NCI-H128 (cell line): ENCODE data around the gene ELL2.

Experiments used
- DNase-seq: peaks from one replicate; lab custom pipeline; 2025; ENCODE audit not compliant: unreplicated experiment; lab: John Stamatoyannopoulos, UW

Gene ELL2

DNA sequence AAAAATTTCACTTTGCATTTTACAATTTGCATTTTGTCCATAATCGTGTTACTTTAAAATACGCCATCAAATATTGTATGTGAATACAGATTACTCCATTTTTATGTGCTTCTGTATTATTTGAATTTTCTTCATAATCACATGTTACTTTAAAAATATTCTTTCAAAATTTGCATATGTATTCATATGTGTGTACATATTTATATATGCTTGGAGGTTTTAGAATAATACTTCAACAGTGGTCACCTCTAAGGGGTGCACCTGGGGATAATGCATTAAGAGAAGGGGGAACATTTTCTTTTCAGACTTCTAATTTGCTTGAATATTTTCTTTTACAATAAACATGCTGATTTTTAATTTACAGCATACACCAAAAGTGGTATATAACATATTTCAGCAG lies 21.9 kb upstream of the ELL2 start:
- no peak for DNase-seq

GRCh38 chr5:95983080-95983479 lies 21.4 kb upstream of the ELL2 start:
- no peak for DNase-seq

- no peak for DNase-seq
Measured at GRCh38 chr5:95976606-95977005, 15.0 kb upstream of the ELL2 start.

DNA sequence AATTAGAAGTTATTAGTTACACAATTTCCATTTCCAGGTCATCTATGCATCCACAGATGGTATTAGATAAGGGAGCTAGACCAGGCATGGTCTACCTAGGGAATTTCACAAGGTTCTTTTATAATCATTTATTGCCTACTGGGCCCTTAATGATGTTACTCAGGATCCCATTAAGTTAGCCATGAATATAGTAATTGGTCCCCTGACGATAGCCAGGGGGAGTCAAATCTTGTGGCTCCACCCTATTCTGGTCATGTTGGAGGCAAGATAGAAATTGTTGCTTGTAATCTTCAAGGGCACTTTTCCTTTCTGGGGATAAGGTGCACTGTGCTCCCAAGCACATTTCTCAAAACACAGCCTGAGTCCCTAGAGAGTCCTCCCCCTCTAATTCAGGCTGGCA lies 14.1 kb upstream of the ELL2 start:
- no peak for DNase-seq

- no peak for DNase-seq
Measured at GRCh38 chr5:95973793-95974325, 12.2 kb upstream of the ELL2 start.

GRCh38 chr5:95972196-95972595 lies 10.5 kb upstream of the ELL2 start:
- no peak for DNase-seq

DNA sequence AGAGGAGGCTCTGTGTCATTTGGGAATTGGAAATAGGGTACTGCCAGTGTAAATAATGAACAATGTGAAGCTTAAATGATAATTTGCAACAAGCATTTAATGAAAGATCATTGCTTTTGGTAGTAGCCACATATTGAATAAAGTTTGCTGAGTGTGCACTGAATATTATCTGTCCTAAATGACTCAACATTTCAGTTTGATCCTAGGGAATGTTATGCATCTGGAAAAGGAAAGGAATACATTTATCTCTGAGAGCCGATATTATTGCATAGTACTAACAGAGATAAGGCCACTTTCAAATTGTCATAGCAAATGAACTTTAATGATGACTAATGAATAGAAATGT lies 8.7 kb upstream of the ELL2 start:
- no peak for DNase-seq

DNA sequence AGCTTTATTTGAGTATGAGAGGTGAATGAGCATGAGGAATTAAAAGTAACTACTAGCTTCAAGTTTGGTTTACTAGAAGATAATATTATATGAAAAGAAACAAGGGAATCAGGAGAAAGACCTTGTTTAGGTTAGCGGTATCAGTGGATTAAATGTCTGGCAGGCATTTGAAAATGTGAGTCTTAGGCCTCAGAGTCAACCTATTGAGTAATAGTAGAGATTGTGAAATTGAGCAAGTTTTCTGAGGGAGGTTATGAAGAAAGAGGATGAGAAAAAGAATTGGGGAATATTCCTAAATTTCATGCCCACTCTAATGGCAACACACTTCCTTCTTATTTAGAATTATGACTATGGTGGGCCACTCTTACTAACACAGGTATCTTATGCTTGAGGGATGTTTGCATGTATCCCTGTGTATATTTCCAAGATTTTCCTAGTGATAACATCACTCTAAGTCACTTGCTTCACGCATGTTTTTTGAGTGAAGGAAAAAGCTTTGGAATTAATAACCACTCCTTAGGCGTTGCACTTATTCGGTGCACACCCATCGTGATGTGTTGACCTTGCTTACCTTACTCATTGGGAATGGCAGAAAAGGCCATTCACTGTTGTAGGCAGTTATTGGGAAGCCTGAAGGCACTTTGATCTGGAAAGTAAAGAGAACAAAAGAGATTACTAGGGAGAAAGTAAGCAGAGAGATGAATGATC lies 8.2 kb upstream of the ELL2 start:
- DNase-seq, result no peak

DNA sequence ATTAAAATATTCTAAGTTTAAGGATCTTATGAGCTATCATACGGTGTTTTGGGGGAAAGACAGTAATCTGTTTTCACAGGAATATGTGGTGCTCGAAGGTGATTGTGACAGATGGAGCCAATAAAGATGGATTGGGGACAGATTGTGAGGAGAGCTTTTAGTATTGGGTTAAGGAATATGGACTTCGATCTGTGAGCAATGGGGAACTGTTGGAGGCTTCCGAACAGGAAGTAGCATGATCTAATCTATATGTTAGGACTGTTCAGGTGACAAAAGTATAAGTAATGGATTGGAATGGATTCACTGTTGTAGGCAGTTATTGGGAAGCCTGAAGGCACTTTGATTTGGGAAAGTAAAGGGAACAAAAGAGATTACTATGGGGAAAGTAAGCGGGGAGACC lies 7.4 kb upstream of the ELL2 start:
- DNase-seq, result no peak

DNA sequence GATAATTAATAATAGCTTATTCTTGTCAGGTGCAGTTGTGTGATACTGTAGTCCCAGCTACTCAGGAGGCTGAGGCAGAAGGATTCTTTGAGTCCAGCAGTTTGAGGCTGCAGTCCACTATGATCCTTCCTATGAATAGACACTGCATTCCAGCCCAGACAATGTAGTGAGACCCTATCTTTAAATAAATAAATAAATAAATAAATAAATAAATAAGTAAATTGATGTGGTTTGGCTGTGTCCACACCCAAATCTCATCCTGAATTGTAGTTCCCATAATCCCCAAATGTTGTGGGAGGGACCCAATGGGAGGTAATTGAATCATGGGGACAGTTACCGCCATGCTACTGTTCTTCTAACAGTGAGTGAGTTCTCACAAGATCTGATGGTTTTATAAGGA lies 5.6 kb upstream of the ELL2 start:
- DNase-seq, result no peak

DNA sequence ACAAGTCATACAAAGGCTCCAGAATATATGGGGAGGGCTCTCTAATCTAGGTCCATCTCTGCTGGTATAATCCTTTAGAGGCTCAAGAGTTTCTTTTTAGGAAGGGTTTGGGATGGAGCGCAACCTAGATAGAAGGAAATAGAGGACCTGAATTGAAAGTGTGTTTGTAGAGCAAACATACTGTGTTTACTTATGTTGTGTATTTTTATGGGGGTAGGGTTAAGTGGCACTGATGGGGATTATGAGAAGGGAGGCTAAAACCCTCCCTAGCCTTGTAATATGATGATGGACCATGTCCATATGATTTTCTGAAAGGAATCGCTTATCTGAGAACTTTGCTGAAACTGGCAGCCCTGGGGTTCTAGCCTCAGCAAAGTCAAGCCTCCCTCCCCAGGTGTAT lies 4.4 kb upstream of the ELL2 start:
- DNase-seq, result no peak

GRCh38 chr5:95963650-95964410 lies 2.2 kb upstream of the ELL2 start:
- no peak for DNase-seq

GRCh38 chr5:95962785-95963184 lies 1.1 kb upstream of the ELL2 start:
- no peak for DNase-seq

GRCh38 chr5:95962475-95962773 lies 773 bp upstream of the ELL2 start:
- DNase-seq, result no peak

DNA sequence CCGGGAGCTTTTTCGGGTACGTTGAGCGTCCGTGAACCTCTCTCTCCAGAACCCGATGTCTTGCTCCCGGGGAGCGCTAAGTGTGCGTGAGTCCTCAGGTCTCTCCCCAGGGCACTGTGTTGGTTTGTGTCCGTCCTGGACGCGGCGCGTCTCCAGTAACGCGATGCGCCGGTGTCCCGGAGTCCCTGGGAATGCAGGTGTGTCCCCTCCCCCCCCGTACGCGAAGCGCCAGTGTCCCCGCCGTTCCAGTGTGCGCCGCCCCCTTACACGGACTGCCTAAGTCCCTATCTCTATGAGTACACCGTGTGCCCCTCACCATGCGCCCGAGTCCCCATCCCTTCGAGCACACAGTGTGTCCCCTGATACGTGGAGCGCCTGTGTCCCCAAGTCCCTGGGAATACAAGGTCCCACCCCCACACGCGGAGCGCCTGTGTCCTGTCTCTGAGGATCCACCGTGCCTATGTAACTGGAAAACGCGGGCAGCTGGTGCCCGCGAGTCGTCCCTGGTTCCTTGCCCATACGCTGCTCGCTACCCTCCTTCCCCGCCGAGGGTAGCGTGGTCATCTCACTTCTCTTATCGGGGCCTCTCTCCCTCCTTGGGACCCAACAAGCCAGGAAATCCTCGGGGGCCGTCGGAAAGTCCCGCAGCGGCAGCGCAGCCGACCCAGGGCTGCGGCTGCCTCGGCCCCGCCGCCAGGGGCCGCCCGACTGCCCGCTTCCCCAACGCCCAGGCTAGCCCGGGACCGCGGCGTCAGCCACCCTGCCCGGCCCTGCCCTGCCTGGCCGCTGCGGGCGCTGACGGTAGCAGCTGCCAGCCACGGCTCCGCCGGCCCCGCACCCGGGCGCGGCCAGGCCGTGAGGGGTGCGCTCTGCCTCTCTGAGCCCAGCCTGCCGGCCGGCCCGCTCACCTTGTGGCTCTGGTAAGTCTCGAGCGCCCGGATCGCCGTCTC lies 709 bp downstream of the ELL2 start:
- DNase-seq, result no peak

- no peak for DNase-seq
Measured at GRCh38 chr5:95959888-95960666, 1.6 kb downstream of the ELL2 start.

DNA sequence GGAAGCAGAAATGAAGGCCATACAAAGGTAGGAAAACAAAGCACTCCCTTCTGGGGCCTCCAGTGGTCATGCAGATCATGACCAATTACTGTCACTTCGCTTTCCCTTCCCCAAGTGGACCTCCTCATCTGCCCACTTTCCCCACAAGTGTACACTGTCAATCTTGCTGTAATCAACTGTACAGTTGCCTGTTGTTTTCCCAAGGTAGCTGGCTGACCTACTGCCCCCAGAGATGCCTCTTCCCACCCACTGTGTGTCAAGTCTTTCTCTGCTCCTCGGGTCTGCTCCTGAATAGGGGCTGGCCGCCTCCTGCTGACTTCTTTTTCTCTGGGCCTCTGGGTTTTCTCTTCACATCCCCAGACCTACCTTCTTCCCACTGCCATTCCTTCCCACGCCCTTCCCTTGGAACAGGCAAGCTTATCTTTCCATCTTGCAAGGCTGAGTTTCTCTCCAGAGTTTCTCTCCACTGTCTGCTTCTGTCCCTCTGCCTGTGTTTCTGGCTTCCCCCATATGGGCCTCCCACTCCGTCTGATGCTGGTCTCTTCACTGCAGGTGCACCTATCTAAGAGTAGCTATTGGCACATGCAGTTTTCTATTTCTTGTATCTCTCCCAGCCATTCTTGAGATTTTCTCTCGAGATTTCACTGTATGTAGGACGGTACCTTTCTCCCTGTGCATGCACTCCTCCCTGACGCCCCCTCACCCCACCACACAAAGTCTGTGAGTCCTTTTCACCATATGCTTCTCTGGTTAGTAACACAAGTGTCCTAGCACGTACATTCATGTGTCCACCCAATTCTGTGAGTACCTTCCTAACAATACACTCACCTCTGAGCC lies 2.4 kb downstream of the ELL2 start:
- DNase-seq, result no peak

DNA sequence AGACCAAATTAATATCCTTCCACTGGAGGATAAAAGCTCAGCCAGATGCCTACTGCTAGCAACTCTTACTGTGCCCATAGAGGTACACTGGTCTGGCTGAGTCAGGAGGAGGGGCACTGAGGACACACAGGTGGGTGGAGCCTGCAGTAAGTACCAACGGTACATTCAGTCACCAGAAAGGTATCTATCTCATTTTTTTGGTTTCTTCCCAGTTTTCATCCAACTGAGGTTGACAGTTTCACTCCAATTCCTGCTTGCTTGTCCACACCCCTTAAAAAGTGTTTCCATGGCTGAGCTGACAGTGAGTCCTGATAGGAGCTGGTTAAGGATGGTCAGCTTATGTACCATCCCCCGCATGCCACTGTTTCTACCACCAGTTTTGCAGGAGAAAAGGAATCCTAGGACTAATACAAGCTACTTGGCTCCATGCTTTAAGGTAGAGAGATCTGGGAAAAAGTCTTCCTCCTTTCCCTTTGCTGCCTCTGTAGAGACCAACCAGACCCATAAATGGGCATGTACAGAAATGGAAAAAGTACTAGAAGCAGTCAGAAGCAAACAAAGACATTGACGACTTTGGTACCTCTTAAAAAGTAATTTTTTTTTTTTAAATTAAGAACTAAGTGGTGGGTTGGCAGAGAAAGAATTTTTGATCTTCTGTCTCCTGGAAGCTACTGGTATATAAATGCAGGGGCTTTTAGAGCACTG lies 3.2 kb downstream of the ELL2 start:
- DNase-seq, result no peak

DNA sequence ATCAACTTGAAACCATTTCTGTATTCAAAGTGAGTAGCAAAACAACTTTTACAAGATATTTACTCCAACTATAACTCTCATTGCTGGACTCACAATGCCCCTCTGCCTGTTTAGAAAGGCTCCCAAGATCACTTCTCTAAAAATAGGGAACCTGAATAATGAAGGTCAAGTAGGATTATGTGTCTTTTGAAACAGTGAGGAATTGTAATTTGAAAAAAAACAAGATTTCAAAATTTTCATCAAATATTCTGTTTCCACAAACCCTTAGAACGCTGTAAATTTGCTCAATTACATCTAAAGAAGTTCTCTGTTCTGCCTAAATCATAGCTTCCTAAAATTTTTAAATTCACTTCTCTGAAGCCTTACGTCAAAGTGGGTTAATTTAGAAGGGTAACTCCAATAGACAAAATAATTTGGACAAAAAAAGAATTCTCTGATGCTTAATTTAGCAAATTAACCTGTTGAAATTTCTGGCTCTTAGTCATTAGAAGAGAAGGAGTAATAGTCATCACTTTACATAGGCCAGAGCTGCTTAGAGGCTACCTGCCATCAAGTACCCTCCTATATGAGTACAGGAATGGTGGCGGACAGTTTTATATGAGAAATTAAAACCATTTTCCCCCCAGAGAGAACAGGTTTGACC lies 4.0 kb downstream of the ELL2 start:
- no peak for DNase-seq
